HG03039 (cell line): ENCODE measurements around the gene DCUN1D2.
"Not testable (repeated sequence)": the region's sequence is repeated elsewhere in the genome, so short reads cannot be mapped to it uniquely, and the experiment has no call there.

Experiments used
- ATAC-seq: cut with Tn5 transposase; IDR thresholded peaks from one replicate; pipeline ENCODE4 v1.9.1; 2021; ENCODE audit warnings: mild to moderate bottlenecking, moderate library complexity; ENCODE audit not compliant: unreplicated experiment

The DCUN1D2 gene

GRCh38 chr13:113491982-113492381, 1.5 kb upstream of the DCUN1D2 start:
- ATAC-seq, result no peak

- ATAC-seq, result no peak
Observed at GRCh38 chr13:113491418-113491883, 940 bp upstream of the DCUN1D2 start.

GRCh38 chr13:113489549-113490495, 689 bp downstream of the DCUN1D2 start:
- peak; percentile 14 for ATAC-seq

GRCh38 chr13:113489171-113489548, 1.4 kb downstream of the DCUN1D2 start:
- no peak for ATAC-seq

GRCh38 chr13:113488283-113488682, 2.2 kb downstream of the DCUN1D2 start:
- no peak for ATAC-seq

GRCh38 chr13:113486698-113487097, 3.8 kb downstream of the DCUN1D2 start:
- ATAC-seq, result no peak

- ATAC-seq, result no peak
Observed at GRCh38 chr13:113485545-113485944, 5.0 kb downstream of the DCUN1D2 start.

- ATAC-seq, result no peak
Observed at GRCh38 chr13:113483504-113484293, 6.8 kb downstream of the DCUN1D2 start.

GRCh38 chr13:113483081-113483480, 7.4 kb downstream of the DCUN1D2 start:
- ATAC-seq, result no peak

GRCh38 chr13:113479179-113479578, 11.3 kb downstream of the DCUN1D2 start:
- no peak for ATAC-seq

- ATAC-seq, result no peak
Observed at GRCh38 chr13:113477724-113478123, 12.8 kb downstream of the DCUN1D2 start.

GRCh38 chr13:113476811-113477210, 13.7 kb downstream of the DCUN1D2 start:
- no peak for ATAC-seq

- no peak for ATAC-seq
Observed at GRCh38 chr13:113475911-113476310, 14.6 kb downstream of the DCUN1D2 start.

GRCh38 chr13:113475280-113475679, 15.2 kb downstream of the DCUN1D2 start:
- no peak for ATAC-seq

GRCh38 chr13:113474179-113474578, 16.3 kb downstream of the DCUN1D2 start:
- ATAC-seq, result no peak

- no peak for ATAC-seq
Observed at GRCh38 chr13:113472355-113473025, 18.0 kb downstream of the DCUN1D2 start.

GRCh38 chr13:113471844-113472243, 18.7 kb downstream of the DCUN1D2 start:
- ATAC-seq, result no peak

- ATAC-seq, result not testable (repeated sequence)
Observed at GRCh38 chr13:113470635-113471163, 19.8 kb downstream of the DCUN1D2 start.

GRCh38 chr13:113470073-113470472, 20.4 kb downstream of the DCUN1D2 start:
- ATAC-seq, result no peak

- ATAC-seq, result no peak
Observed at GRCh38 chr13:113469582-113469981, 20.9 kb downstream of the DCUN1D2 start.
